ENCODE data around the gene LYPLA2.
"Not testable (repeated sequence)": the region's sequence is repeated elsewhere in the genome, so short reads cannot be mapped to it uniquely, and the experiment has no call there.

The LYPLA2 gene

DNA sequence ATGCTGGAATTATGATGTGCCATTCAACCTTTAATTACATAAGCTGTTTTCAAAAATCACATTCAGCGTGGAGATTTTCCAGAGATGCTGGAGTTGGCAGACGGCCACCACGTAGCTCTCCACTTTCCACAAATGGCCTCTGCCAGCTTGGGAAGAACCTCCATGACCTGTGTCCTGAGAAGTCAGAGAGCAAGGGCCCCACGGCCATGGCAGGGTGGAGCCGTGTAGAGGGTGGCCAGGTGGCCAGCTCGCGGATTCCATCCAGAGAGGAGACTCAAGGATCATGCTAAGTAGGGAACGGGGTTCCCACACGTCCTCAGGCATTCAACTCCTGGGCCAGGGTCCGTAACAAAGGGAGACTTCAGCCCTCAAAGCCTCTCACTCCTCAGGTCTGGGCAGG is 10.9 kb downstream of the LYPLA2 start:
- no peak for DNase-seq (ENCODE audit: extremely low read depth, low read depth)
- no peak overlapping the region for H3K4me3 ChIP-seq (replicated peaks; ENCODE audit: low read depth, low read length)
- TF ChIP-seq, protein P1, sequence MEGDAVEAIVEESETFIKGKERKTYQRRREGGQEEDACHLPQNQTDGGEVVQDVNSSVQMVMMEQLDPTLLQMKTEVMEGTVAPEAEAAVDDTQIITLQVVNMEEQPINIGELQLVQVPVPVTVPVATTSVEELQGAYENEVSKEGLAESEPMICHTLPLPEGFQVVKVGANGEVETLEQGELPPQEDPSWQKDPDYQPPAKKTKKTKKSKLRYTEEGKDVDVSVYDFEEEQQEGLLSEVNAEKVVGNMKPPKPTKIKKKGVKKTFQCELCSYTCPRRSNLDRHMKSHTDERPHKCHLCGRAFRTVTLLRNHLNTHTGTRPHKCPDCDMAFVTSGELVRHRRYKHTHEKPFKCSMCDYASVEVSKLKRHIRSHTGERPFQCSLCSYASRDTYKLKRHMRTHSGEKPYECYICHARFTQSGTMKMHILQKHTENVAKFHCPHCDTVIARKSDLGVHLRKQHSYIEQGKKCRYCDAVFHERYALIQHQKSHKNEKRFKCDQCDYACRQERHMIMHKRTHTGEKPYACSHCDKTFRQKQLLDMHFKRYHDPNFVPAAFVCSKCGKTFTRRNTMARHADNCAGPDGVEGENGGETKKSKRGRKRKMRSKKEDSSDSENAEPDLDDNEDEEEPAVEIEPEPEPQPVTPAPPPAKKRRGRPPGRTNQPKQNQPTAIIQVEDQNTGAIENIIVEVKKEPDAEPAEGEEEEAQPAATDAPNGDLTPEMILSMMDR (IDR thresholded peaks at IDR 0.05; ENCODE audit: low read depth, low read length, missing control alignments) = no peak

DNA sequence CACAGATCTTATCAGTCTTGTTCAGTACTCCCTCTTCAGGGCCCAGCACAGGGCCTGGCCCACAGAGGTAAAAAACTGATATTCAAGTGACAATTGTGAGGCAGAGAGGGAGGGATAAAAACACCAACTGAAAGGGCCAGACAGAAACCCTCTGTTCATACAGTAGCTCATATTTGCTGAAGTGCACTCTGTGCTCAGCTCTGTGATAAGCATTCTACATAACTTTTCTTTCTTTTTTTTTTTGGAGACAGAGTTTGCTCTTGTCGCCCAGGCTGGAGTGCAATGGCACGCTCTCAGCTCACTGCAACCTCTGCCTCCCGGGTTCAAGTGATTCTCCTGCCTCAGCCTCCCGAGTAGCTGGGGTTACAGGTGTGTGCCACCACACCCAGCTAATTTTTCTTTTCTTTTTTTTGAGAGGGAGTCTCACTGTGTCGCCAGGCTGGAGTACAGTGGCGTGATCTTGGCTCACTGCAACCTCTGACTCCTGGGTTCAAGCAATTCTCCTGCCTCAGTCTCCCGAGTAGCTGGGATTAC is 11.9 kb downstream of the LYPLA2 start:
- not testable (repeated sequence) for DNase-seq (ENCODE audit: extremely low read depth, low read depth); H3K4me3 ChIP-seq (replicated peaks; ENCODE audit: low read depth, low read length)

DNA sequence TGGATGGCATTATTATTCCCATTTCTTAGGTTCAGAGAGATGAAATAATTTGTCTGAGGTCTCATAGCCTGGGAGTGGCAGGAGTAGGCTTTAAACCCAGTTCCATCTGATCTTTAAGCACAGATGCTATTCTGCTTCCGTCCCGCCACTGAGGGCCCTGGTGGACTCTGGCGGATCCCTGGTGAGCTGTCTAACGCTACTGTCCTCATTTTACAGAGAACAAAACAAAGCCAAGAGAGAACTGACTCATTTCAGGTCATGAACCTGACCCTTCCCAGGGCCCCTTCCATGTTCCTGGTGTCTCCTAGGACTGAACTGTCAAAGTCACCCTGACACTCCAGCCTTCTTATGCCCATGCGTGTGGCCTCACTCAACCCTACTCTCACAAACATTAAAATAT is 12.7 kb downstream of the LYPLA2 start:
- no peak for DNase-seq (ENCODE audit: extremely low read depth, low read depth)
- H3K4me3 ChIP-seq (replicated peaks; ENCODE audit: low read depth, low read length) = no peak overlapping the region
- TF ChIP-seq, protein P1 (IDR thresholded peaks at IDR 0.05; ENCODE audit: low read depth, low read length, missing control alignments) = no peak

DNA sequence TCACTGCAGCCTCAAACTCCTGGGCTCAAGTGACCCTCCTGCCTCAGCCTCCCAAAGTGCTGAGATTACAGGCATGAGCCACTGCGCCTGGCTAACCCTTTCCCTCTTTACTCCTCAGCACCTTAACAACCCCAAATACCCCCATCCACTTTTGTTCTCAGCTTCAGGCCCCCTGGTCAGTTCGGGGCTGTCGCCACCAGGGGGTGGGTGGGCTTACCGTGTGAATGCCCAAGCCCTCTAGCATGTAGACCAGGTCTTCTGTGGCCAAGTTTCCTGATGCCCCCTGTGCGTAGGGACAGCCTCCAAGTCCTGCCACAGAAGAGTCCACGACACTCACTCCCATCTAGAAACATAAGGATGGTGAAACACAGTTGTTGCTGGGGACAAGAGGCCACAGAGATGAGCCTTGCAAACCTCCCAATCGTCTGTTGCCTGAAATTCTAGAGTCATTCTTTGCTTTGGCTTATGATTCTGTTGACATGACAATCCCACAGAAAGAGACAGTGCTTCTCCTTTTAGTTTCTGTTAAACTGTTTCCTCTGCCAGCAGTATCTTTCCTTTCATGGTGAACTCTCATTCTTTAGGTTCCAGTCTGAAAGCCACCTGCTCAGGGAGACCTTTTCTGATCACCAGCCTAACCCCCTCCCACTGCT is 13.4 kb downstream of the LYPLA2 start:
- no peak for DNase-seq (ENCODE audit: extremely low read depth, low read depth)
- TF ChIP-seq, protein P1 (IDR thresholded peaks at IDR 0.05; ENCODE audit: low read depth, low read length, missing control alignments) = peak; percentile 10
- no peak overlapping the region for H3K4me3 ChIP-seq (replicated peaks; ENCODE audit: low read depth, low read length)

GRCh38 chr1:23805025-23805424 is 14.1 kb downstream of the LYPLA2 start:
- no peak for DNase-seq (ENCODE audit: extremely low read depth, low read depth)

DNA sequence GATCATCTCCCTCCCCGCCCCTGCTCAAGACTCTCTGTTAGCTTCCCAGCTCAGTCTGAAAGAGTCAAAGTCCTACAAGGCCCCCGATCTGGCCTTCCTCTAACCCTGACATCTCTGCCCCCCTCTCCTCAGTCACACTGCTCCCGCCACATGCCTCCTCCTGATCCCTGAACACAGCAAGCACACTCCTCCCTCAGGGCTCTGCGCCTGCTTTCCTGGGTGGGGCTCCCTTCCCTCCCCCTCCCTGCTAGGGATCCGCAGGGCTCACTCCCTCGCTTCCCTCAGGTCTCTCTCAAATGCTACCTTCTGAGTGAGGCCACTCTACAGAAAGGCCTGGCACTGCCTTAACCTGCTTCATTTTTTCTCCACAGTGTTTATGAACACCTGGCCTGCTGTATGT is 15.3 kb downstream of the LYPLA2 start:
- DNase-seq (ENCODE audit: extremely low read depth, low read depth) = no peak
- TF ChIP-seq, protein P1 (IDR thresholded peaks at IDR 0.05; ENCODE audit: low read depth, low read length, missing control alignments) = no peak
- H3K4me3 ChIP-seq (replicated peaks; ENCODE audit: low read depth, low read length) = no peak overlapping the region

More at GRCh38 chr1:23805025-23805424, 14.1 kb downstream of the LYPLA2 start:
- TF ChIP-seq, protein P1 (IDR thresholded peaks at IDR 0.05; ENCODE audit: low read depth, low read length, missing control alignments) = no peak
- H3K4me3 ChIP-seq (replicated peaks; ENCODE audit: low read depth, low read length) = no peak overlapping the region

DNA sequence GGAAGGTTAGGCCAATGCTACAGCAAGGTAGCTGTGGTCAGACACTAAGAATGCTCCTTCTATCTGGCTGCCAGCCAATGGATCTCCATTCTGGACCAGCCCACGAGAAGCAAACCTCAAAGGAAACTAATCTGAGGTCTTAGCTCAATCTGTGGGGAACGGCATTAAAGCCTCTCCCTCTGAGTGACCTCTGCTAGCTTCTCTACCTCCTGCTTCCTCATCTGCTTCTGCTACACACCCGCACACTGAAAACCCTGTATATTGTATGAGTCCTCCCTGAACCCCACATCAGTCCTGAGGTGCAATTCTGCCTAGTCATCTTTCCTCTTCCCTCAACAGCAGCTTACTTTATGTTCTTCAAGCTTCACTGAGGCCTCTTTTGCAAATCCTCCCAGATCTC is 16.5 kb downstream of the LYPLA2 start:
- no peak for DNase-seq (ENCODE audit: extremely low read depth, low read depth)
- TF ChIP-seq, protein P1 (IDR thresholded peaks at IDR 0.05; ENCODE audit: low read depth, low read length, missing control alignments) = no peak
- H3K4me3 ChIP-seq (replicated peaks; ENCODE audit: low read depth, low read length) = no peak overlapping the region

Measured in HFF-Myc (cell line).